Natural killer cell (primary cell): ENCODE results near the gene PAAF1. TPM values are rescaled to one million over a fixed set of nuclear protein-coding genes. Genes with fewer than 3 reads are reported as not detected.
A peak's percentile ranks its signal among the peaks of the same experiment; 100 is the strongest.

ENCODE experiments used
- ATAC-seq, 3 donors: fragments of 150-1000 bp in 2 of 3; fragments of 200-7000 bp in 1 of 3; cut with Tn5 transposase; 1 replicate in 1 of 3; 2 replicates in 2 of 3; pipeline ENCODE4 v1.10.0; 2021; ENCODE audit warnings: mild to moderate bottlenecking in 2 of 3, moderate library complexity in 2 of 3
- DNase-seq, 2 donors: peaks; one replicate each; pipeline versions ENCODE4 v3.0.0 to v3.0.0-alpha.2; 2013 to 2021; ENCODE audit warnings: mixed read lengths in 1 of 2
- H3K27ac ChIP-seq: one replicate; pipeline ENCODE4 v1.5.1; 2013; ENCODE audit warnings: mild to moderate bottlenecking, low read length
- H3K27me3 ChIP-seq: one replicate; pipeline ENCODE4 v1.6.1; 2013; ENCODE audit warnings: low read length; ENCODE audit not compliant: control insufficient read depth, insufficient read depth
- H3K36me3 ChIP-seq: one replicate; pipeline ENCODE4 v1.6.1; 2013; ENCODE audit warnings: low read length; ENCODE audit not compliant: control insufficient read depth, insufficient read depth
- H3K4me1 ChIP-seq: one replicate; pipeline ENCODE4 v1.6.1; 2013; ENCODE audit warnings: low read length; ENCODE audit not compliant: control insufficient read depth, insufficient read depth
- H3K4me3 ChIP-seq: one replicate; pipeline ENCODE4 v1.5.1; 2013; ENCODE audit warnings: low read length
- H3K9me3 ChIP-seq: one replicate; pipeline ENCODE4 v1.6.1; 2013; ENCODE audit warnings: low read length; ENCODE audit not compliant: control insufficient read depth, insufficient read depth
- H3K27ac Mint-ChIP-seq, 2 donors: one replicate each; pipeline ENCODE4 v1.8.0; 2022; ENCODE audit warnings: mild to moderate bottlenecking in 2 of 2, mixed read lengths in 2 of 2, moderate library complexity in 1 of 2
- H3K27me3 Mint-ChIP-seq, 2 donors: one replicate each; pipeline ENCODE4 v1.8.0; 2022; ENCODE audit warnings: low read depth in 2 of 2, mixed read lengths in 2 of 2
- H3K36me3 Mint-ChIP-seq: one replicate; pipeline ENCODE4 v1.8.0; 2022; ENCODE audit warnings: mixed read lengths
- H3K4me1 Mint-ChIP-seq, 2 donors: one replicate each; pipeline ENCODE4 v1.8.0; 2022; ENCODE audit warnings: mixed read lengths in 2 of 2
- H3K4me3 Mint-ChIP-seq: one replicate; pipeline ENCODE4 v1.8.0; 2022; ENCODE audit warnings: mild to moderate bottlenecking, moderate library complexity, mixed read lengths
- H3K9me3 Mint-ChIP-seq, 2 donors: one replicate each; pipeline ENCODE4 v1.8.0; 2022; ENCODE audit warnings: mixed read lengths in 2 of 2
- CTCF ChIP-seq: fragments of 200-600 bp; IDR thresholded peaks from one replicate; pipeline ENCODE4 v1.8.0; 2022; ENCODE audit warnings: antibody characterized with exemption
- WGBS: methylation state at CpG from one replicate; pipeline ENCODE4 v1.1.7; 2013; ENCODE audit warnings: missing lambda C conversion rate; ENCODE audit not compliant: insufficient coverage; 5-methylcytosine and 5-hydroxymethylcytosine counted together
- intact Hi-C: fragments of 100-400 bp; cut with micrococcal nuclease; formaldehyde crosslinking; loops from one replicate; pipeline ENCODE4 v1.14.2; 2022
- total RNA-seq, 4 donors: library from RNA; stranded (reverse); fragments of 120-200 nt in 1 of 4; gene quantifications; one replicate each; pipeline versions ENCODE4 v1.2.3 to v1.2.4, GENCODE V29; 2013 to 2022

The PAAF1 gene
- total RNA-seq, 3 donors from 2014 or later (not counting 1 experiment from before 2014, with no cell fraction given), result 12.0 to 14.9 (median 13.7) TPM

GRCh38 chr11:73976451-73977151 lies 99.8 kb downstream of the PAAF1 start:
- Histone ChIP-seq H3K4me1 (peaks cover 99% of the 10 kb centered on the region), H3K36me3 (peaks cover 72% of the 10 kb centered on the region), H3K27me3 (no peaks in the 10 kb centered on the region), H3K27ac (peak overlapping the region; percentile 98), H3K9me3 (no peaks in the 10 kb centered on the region), H3K4me3 (no peak overlapping the region)
- peak in 1 of 2 donors; percentile 12 for DNase-seq
- H3K9me3 Mint-ChIP-seq, result no peaks in the 10 kb centered on the region
- intact Hi-C loops, result no loop called here
- no peak for TF ChIP-seq CTCF
- peaks cover 82 to 100% of the 10 kb centered on the region in 2 donors for H3K4me1 Mint-ChIP-seq
- peak overlapping the region; percentile 75 for H3K4me3 Mint-ChIP-seq
- no peaks in the 10 kb centered on the region for H3K27me3 Mint-ChIP-seq
- peak overlapping the region; percentile 97 to 99 for H3K27ac Mint-ChIP-seq
- 84% methylated on average over 14 of the region's 14 CpGs for WGBS
- H3K36me3 Mint-ChIP-seq, result peaks cover 23% of the 10 kb centered on the region
- ATAC-seq, result no peak

DNA sequence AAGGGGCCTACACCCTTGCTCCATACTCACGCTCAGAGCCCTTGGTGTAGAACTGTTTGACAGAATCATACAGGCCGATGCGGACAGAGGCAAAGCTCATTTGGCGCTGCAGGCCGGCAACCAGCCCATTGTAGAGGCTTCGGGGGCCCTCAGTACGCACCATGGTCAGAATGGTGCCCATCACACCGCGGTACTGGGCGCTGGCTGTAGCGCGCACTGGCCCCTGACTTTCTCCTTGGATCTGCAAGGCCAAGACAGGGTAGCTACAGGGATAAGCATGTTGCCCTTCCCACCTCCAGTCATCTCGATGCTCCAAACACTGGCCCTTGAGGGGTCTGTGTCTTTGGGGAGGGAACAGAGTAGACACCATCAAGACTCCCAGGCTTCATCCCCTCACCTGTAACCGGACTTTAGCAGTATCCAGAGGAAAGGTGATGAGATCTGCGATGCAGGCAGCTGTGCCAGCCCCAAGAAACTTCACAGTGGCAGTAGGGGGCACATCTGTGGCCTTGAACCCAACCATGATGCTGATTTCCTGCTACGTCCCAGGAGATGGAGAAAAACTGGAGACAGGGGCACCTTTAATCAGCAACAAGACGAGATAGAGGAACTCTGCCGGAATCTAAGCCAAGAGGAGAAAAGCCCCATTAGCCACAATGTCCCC lies 101.2 kb downstream of the PAAF1 start:
- Mint-ChIP-seq H3K4me3 (peak overlapping the region; percentile 90), H3K36me3 (peaks cover 23% of the 10 kb centered on the region), H3K4me1 (peaks cover 81 to 98% of the 10 kb centered on the region in 2 donors), H3K9me3 (no peaks in the 10 kb centered on the region), H3K27me3 (no peaks in the 10 kb centered on the region), H3K27ac (peak overlapping the region; percentile 97 to 99)
- TF ChIP-seq CTCF, result no peak
- DNase-seq (no peak), ATAC-seq (no peak)
- H3K27ac ChIP-seq, result peak overlapping the region; percentile 98
- peaks cover 72% of the 10 kb centered on the region for H3K36me3 ChIP-seq
- WGBS, result 95% methylated on average over 17 of the region's 18 CpGs
- no peaks in the 10 kb centered on the region for H3K27me3 ChIP-seq
- no peaks in the 10 kb centered on the region for H3K9me3 ChIP-seq
- intact Hi-C loops, result no loop called here
- no peak overlapping the region for H3K4me3 ChIP-seq
- peaks cover 85% of the 10 kb centered on the region for H3K4me1 ChIP-seq

GRCh38 chr11:73978576-73979086 lies 101.8 kb downstream of the PAAF1 start:
- DNase-seq, result no peak
- no peaks in the 10 kb centered on the region for H3K27me3 Mint-ChIP-seq
- Histone ChIP-seq H3K9me3 (no peaks in the 10 kb centered on the region), H3K36me3 (peaks cover 70% of the 10 kb centered on the region), H3K27me3 (no peaks in the 10 kb centered on the region), H3K4me3 (peak overlapping the region; percentile 97), H3K4me1 (peaks cover 83% of the 10 kb centered on the region), H3K27ac (peak overlapping the region; percentile 98)
- no peaks in the 10 kb centered on the region for H3K9me3 Mint-ChIP-seq
- H3K4me3 Mint-ChIP-seq, result peak overlapping the region; percentile 90
- intact Hi-C loops, result no loop called here
- 97% methylated on average over 3 of the region's 3 CpGs for WGBS
- TF ChIP-seq CTCF, result no peak
- ATAC-seq, result no peak
- peaks cover 85 to 98% of the 10 kb centered on the region in 2 donors for H3K4me1 Mint-ChIP-seq
- H3K36me3 Mint-ChIP-seq, result peaks cover 23% of the 10 kb centered on the region
- H3K27ac Mint-ChIP-seq, result peak overlapping the region; percentile 97 to 99
